ENCODE results near the gene MS4A15.

MS4A15 gene

DNA sequence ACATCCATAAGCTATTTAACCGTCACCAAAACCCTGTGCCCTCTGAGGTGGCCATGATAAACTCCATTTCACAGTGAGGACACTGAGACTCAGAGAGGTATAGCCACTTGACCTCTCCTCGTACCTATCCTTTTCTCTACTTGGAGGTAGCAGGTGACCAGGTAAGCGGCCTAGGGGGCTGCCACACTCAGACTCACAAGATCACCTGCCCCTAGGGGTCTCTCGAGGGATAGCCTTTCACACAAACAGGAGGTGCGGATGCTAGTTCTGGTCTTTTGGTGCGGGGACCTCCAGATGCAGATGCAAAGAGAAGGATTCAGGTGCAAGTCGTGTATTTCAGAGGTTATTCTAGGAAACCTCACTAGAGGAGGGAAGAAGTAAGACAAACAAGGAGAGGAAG is 17.6 kb upstream of the MS4A15 start:
- Histone ChIP-seq H3F3A (ENCODE audit: insufficient read depth, low read length) (no peaks in the 10 kb centered on the region), H3K4me1 (ENCODE audit: insufficient read depth, low read length, severe bottlenecking) (no peaks in the 10 kb centered on the region), H3K4me3 (ENCODE audit: low read depth, low read length, poor library complexity, severe bottlenecking) (no peak overlapping the region), H3K9ac (ENCODE audit: low read length) (no peak overlapping the region), H2AFZ (ENCODE audit: low read length) (no peak overlapping the region), H3K9me3 (ENCODE audit: low read length) (no peaks in the 10 kb centered on the region), H3K79me2 (ENCODE audit: insufficient read depth, low read length) (no peaks in the 10 kb centered on the region), H3K4me2 (ENCODE audit: low read length) (no peak overlapping the region), H4K20me1 (ENCODE audit: insufficient read depth, low read length) (no peaks in the 10 kb centered on the region), H3K27me3 (ENCODE audit: insufficient read depth, low read length) (peaks cover 3% of the 10 kb centered on the region; the same call in 1 of the 2 replicates), H3K9me2 (ENCODE audit: low read depth, low read length) (no peaks in the 10 kb centered on the region), H3K27ac (ENCODE audit: low read depth, low read length, poor library complexity, severe bottlenecking) (no peak overlapping the region), H3K36me3 (ENCODE audit: insufficient read depth, low read length) (no peaks in the 10 kb centered on the region)
- no peak for TF ChIP-seq EZH2 (IDR thresholded peaks at IDR 0.05; ENCODE audit: borderline replicate concordance, low read length)
- TF ChIP-seq, protein P1, sequence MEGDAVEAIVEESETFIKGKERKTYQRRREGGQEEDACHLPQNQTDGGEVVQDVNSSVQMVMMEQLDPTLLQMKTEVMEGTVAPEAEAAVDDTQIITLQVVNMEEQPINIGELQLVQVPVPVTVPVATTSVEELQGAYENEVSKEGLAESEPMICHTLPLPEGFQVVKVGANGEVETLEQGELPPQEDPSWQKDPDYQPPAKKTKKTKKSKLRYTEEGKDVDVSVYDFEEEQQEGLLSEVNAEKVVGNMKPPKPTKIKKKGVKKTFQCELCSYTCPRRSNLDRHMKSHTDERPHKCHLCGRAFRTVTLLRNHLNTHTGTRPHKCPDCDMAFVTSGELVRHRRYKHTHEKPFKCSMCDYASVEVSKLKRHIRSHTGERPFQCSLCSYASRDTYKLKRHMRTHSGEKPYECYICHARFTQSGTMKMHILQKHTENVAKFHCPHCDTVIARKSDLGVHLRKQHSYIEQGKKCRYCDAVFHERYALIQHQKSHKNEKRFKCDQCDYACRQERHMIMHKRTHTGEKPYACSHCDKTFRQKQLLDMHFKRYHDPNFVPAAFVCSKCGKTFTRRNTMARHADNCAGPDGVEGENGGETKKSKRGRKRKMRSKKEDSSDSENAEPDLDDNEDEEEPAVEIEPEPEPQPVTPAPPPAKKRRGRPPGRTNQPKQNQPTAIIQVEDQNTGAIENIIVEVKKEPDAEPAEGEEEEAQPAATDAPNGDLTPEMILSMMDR (IDR thresholded peaks at IDR 0.05; ENCODE audit: low read length) = peak; percentile 10; the same call in 1 of the 2 replicates

DNA sequence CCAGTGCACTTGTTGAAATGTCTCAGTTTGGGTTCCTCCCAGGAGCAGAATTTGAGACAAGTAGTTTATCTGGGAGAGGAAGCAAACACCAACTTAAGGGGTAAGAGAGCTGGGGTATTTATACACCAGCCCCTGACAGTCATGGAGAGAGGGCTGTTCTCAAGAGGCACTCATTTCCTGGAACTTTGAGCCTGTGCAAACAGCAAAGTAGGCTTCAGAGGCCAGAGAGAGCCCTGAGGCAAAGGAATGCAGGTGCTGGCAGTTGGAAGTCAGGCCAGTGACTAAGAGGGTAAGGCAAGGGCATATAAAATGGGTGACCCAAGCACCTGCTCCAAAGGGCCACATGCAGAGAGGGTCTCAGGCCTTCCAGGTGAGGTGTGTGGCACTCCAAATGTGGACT is 16.1 kb upstream of the MS4A15 start:
- Histone ChIP-seq H2AFZ (ENCODE audit: low read length) (no peak overlapping the region), H3F3A (ENCODE audit: insufficient read depth, low read length) (no peaks in the 10 kb centered on the region), H3K36me3 (ENCODE audit: insufficient read depth, low read length) (no peaks in the 10 kb centered on the region), H3K9me3 (ENCODE audit: low read length) (no peaks in the 10 kb centered on the region), H3K27me3 (ENCODE audit: insufficient read depth, low read length) (peaks cover 3% of the 10 kb centered on the region; the same call in 1 of the 2 replicates), H3K27ac (ENCODE audit: low read depth, low read length, poor library complexity, severe bottlenecking) (no peak overlapping the region), H3K4me1 (ENCODE audit: insufficient read depth, low read length, severe bottlenecking) (no peaks in the 10 kb centered on the region), H3K9me2 (ENCODE audit: low read depth, low read length) (no peaks in the 10 kb centered on the region), H3K4me3 (ENCODE audit: low read depth, low read length, poor library complexity, severe bottlenecking) (no peak overlapping the region), H3K9ac (ENCODE audit: low read length) (no peak overlapping the region), H3K4me2 (ENCODE audit: low read length) (no peak overlapping the region), H4K20me1 (ENCODE audit: insufficient read depth, low read length) (no peaks in the 10 kb centered on the region), H3K79me2 (ENCODE audit: insufficient read depth, low read length) (no peaks in the 10 kb centered on the region)
- TF ChIP-seq, protein P1 (IDR thresholded peaks at IDR 0.05; ENCODE audit: low read length) = no peak
- no peak for TF ChIP-seq EZH2 (IDR thresholded peaks at IDR 0.05; ENCODE audit: borderline replicate concordance, low read length)

DNA sequence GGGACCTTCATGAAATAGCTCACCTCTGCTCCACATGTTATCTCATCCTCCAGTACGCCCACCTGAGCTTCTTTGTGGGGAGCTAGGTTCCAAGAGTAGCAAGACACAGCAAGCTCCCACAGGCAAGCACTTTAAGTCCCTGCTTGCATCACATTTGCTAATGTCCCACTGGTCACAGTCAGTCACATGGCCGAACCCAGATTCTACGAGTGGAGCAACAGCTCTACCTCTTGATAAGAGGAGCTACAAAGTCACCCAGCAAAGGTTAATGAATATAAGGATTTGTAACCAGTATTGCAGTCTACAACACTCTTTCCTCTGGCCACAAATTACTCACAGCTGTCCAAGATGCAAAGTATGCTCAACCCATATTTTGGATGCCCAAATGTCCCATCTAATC is 15.2 kb upstream of the MS4A15 start:
- peaks cover 3% of the 10 kb centered on the region; the same call in 1 of the 2 replicates for H3K27me3 ChIP-seq (ENCODE audit: insufficient read depth, low read length)
- H3K4me2 ChIP-seq (ENCODE audit: low read length) = no peak overlapping the region
- H3K9ac ChIP-seq (ENCODE audit: low read length) = no peak overlapping the region
- no peaks in the 10 kb centered on the region for H3K79me2 ChIP-seq (ENCODE audit: insufficient read depth, low read length)
- H2AFZ ChIP-seq (ENCODE audit: low read length) = no peak overlapping the region
- no peaks in the 10 kb centered on the region for H3K4me1 ChIP-seq (ENCODE audit: insufficient read depth, low read length, severe bottlenecking)
- H3K36me3 ChIP-seq (ENCODE audit: insufficient read depth, low read length) = no peaks in the 10 kb centered on the region
- no peaks in the 10 kb centered on the region for H3K9me2 ChIP-seq (ENCODE audit: low read depth, low read length)
- no peak overlapping the region for H3K4me3 ChIP-seq (ENCODE audit: low read depth, low read length, poor library complexity, severe bottlenecking)
- H3F3A ChIP-seq (ENCODE audit: insufficient read depth, low read length) = no peaks in the 10 kb centered on the region
- H3K9me3 ChIP-seq (ENCODE audit: low read length) = no peaks in the 10 kb centered on the region
- no peak overlapping the region for H3K27ac ChIP-seq (ENCODE audit: low read depth, low read length, poor library complexity, severe bottlenecking)
- H4K20me1 ChIP-seq (ENCODE audit: insufficient read depth, low read length) = no peaks in the 10 kb centered on the region
- TF ChIP-seq EZH2 (IDR thresholded peaks at IDR 0.05; ENCODE audit: borderline replicate concordance, low read length) = no peak
- TF ChIP-seq, protein P1 (IDR thresholded peaks at IDR 0.05; ENCODE audit: low read length) = no peak

Data from OCI-LY1 (cell line).